Immature natural killer cell (primary cell): Measurements from ENCODE around the gene AASDH. TPM values are rescaled to one million over a fixed set of nuclear protein-coding genes. Genes with fewer than 3 reads are reported as not detected.
A peak's percentile ranks its signal among the peaks of the same experiment; 100 is the strongest.
"Not testable (repeated sequence)": the region's sequence is repeated elsewhere in the genome, so short reads cannot be mapped to it uniquely, and the experiment has no call there.

Experiments used
- DNase-seq, 3 donors: peaks; one replicate each; pipeline ENCODE4 v3.0.0; 2022; ENCODE audit warnings: mixed read lengths in 1 of 3
- H3K27ac Mint-ChIP-seq, 6 donors: one replicate each; pipeline ENCODE4 v1.8.0; 2020; ENCODE audit warnings: mixed read lengths in 6 of 6, mild to moderate bottlenecking in 5 of 6, inconsistent platforms in 4 of 6, moderate library complexity in 3 of 6
- H3K27me3 Mint-ChIP-seq, 3 donors: one replicate each; pipeline ENCODE4 v1.8.0; 2020 to 2021; ENCODE audit warnings: low read depth in 3 of 3, mild to moderate bottlenecking in 3 of 3, mixed read lengths in 3 of 3, moderate library complexity in 3 of 3, inconsistent platforms in 1 of 3
- H3K36me3 Mint-ChIP-seq, 3 donors: one replicate each; pipeline ENCODE4 v1.8.0; 2020; ENCODE audit warnings: mixed read lengths in 3 of 3, inconsistent platforms in 2 of 3, mild to moderate bottlenecking in 2 of 3
- H3K4me1 Mint-ChIP-seq, 2 donors: one replicate each; pipeline ENCODE4 v1.8.0; 2020; ENCODE audit warnings: inconsistent platforms in 2 of 2, mild to moderate bottlenecking in 2 of 2, mixed read lengths in 2 of 2, moderate library complexity in 1 of 2
- H3K4me3 Mint-ChIP-seq, 5 donors: one replicate each; pipeline ENCODE4 v1.8.0; 2020; ENCODE audit warnings: mild to moderate bottlenecking in 5 of 5, mixed read lengths in 5 of 5, inconsistent platforms in 3 of 5, moderate library complexity in 3 of 5
- H3K9me3 Mint-ChIP-seq, 6 donors: one replicate each; pipeline ENCODE4 v1.8.0; 2020; ENCODE audit warnings: mild to moderate bottlenecking in 6 of 6, mixed read lengths in 6 of 6, inconsistent platforms in 4 of 6, moderate library complexity in 3 of 6
- polyA plus RNA-seq, 3 donors: library from polyadenylated mRNA; unstranded; fragments of 300-500 nt; fragmentation: Illumina TruSeq; gene quantifications; one replicate each; pipeline ENCODE4 v1.2.3, GENCODE V29; 2021

Gene AASDH
- polyA plus RNA-seq, 3 donors from 2014 or later: 11.3 to 13.7 (median 11.4) TPM

DNA sequence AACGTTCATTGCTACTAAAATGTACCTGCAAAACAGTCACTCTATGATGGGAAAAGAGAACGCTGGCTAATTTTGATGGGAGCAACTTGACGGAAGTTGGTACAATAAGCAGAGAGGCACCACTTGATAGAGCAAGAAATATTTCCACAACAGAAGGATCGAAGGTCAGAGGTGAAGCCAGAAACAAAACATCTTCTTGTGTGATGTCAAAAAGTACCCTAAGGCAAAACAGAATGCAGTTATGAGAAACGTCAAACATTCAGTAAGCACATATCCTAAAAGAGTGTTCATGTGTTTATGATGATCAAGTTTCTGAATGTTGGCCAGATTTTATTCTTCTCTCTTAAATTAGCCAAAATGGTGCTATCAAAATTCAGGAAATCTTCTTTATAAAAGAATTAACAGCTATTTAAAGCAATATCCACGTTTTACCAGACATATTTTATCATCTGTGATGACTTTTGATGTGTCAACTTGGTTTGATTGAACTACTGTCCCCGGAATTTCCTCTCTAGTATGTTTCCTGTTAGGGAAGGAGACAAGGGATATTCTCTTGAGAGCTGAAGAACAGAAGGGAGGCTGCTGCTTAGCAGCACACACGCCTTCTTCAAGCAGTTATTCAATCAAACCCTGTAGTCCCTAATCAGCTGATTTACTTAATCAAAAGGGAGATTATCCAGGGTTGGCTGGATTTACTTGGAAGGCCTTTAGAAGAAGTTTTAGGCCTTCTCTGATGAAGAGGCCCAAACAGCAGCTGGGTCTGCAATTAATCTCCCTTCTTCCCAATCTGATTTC, 15.7 kb downstream of the AASDH start:
- H3K36me3 Mint-ChIP-seq: peaks cover 9 to 30% (median 22%) of the 10 kb centered on the region in 3 donors
- peaks cover 0 to 1% (median 0%) of the 10 kb centered on the region in 6 donors for H3K9me3 Mint-ChIP-seq
- peaks cover 0 to 3% of the 10 kb centered on the region in 2 donors for H3K4me1 Mint-ChIP-seq
- H3K4me3 Mint-ChIP-seq: no peak overlapping the region
- H3K27ac Mint-ChIP-seq: peak overlapping the region in 1 of 6 donors; percentile 7
- H3K27me3 Mint-ChIP-seq: peaks cover 0 to 1% (median 0%) of the 10 kb centered on the region in 3 donors
- no peak for DNase-seq

DNA sequence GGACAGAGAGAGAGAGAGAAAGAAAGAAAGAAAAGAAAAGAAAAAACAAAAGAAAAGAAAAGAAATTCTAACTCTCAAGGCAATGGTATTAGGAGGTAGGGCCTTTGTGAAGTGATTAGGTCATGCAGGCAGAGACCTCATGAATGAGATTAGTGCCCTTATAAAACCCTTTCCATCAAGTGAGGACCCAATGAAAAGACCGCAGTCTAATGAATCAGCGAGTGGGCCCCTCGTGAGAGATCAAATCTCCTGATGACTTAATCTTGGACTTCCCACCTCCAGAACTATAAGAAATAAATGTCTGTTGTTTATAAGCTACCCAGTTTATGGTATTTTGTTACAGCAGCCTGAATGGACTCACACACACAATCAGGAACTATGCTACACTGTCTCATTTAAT, 16.9 kb downstream of the AASDH start:
- peaks cover 0 to 1% (median 1%) of the 10 kb centered on the region in 3 donors for H3K27me3 Mint-ChIP-seq
- H3K36me3 Mint-ChIP-seq: peaks cover 9 to 28% (median 26%) of the 10 kb centered on the region in 3 donors
- no peak overlapping the region for H3K27ac Mint-ChIP-seq
- no peaks in the 10 kb centered on the region for H3K4me1 Mint-ChIP-seq
- H3K9me3 Mint-ChIP-seq: peaks cover 0 to 1% (median 0%) of the 10 kb centered on the region in 6 donors
- DNase-seq: no peak
- H3K4me3 Mint-ChIP-seq: no peak overlapping the region

DNA sequence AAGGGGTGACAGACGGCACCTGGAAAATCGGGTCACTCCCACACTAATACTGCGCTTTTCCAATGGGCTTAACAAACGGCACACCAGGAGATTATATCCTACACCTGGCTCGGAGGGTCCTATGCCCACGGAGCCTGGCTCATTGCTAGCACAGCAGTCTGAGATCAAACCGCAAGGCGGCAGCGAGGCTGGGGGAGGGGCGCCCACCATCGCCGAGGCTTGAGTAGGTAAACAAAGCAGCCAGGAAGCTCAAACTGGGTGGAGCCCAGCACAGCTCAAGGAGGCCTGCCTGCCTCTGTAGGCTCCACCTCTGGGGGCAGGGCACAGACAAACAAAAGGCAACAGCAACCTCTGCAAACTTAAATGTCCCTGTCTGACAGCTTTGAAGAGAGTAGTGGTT, 24.3 kb downstream of the AASDH start:
- DNase-seq, H3K4me3 Mint-ChIP-seq, H3K4me1 Mint-ChIP-seq, H3K9me3 Mint-ChIP-seq, H3K27ac Mint-ChIP-seq, H3K27me3 Mint-ChIP-seq: not testable (repeated sequence)
- H3K36me3 Mint-ChIP-seq: peaks cover 4 to 28% (median 17%) of the 10 kb centered on the region in 3 donors

DNA sequence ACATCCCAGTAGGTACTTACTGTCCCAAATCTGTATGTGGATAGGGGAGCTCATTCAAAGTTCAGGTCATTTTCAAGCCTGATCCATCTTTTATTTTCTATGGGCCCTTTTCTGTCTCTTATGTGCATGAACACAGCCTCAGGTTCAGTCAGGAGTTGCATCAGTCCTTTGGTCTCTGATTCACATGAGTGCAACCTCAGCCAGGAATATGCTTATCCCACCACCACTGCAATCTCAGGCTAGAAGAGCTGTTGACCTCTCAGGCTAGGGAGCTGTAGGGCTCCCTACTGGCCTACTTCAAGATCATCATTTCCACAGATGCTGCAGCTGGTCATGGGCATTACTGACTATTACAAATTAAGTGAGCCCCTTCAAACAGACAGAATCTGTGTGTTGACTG, 27.2 kb downstream of the AASDH start:
- H3K27ac Mint-ChIP-seq: no peak overlapping the region
- no peak for DNase-seq
- H3K36me3 Mint-ChIP-seq: peaks cover 6 to 22% (median 17%) of the 10 kb centered on the region in 3 donors

DNA sequence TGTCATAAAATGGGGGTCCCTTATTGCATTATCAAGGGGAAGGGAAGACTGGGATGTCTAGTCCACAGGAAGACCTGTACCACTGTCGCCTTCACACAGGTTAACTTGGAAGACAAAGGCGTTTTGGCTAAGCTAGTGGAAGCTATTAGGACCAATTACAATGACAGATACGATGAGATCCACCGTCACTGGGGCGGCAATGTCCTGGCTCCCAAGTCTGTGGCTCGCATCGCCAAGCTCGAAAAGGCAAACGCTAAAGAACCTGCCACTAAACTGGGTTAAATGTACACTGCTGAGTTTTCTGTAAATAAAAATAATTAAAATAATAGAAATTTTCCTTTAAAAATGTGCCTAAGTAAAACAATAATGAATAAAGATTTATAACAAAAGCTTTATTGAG, 30.6 kb downstream of the AASDH start:
- H3K4me3 Mint-ChIP-seq: no peak overlapping the region
- peaks cover 12 to 25% (median 13%) of the 10 kb centered on the region in 3 donors for H3K36me3 Mint-ChIP-seq
- no peak overlapping the region for H3K27ac Mint-ChIP-seq
- H3K9me3 Mint-ChIP-seq: no peaks in the 10 kb centered on the region
- H3K4me1 Mint-ChIP-seq: no peaks in the 10 kb centered on the region
- DNase-seq: no peak
- H3K27me3 Mint-ChIP-seq: no peaks in the 10 kb centered on the region

More for the DNA sequence above, 27.2 kb downstream of the AASDH start:
- H3K4me3 Mint-ChIP-seq: no peak overlapping the region
- no peaks in the 10 kb centered on the region for H3K27me3 Mint-ChIP-seq
- H3K9me3 Mint-ChIP-seq: peaks cover 0 to 3% (median 0%) of the 10 kb centered on the region in 6 donors
- no peaks in the 10 kb centered on the region for H3K4me1 Mint-ChIP-seq

DNA sequence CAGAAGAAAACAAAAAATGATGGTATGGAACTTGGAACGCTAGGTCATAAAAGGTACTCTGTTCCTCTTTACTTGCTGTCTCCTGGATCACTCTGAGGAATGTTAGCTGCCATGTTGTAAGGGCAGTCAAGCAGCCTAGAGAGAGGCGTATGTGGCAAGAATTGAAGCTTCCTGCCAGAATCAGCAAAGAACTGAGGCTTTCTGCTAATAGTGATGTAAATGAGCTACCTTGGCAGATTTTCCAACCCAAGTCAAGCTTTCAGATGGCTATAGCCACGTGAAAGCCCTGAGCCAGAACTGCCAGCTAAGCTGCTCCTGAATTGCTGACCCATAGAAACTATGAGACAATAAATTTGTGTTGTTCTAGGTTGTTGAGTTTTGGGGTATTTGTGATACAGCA, 38.7 kb downstream of the AASDH start:
- H3K27me3 Mint-ChIP-seq: no peaks in the 10 kb centered on the region
- H3K4me3 Mint-ChIP-seq: no peak overlapping the region
- no peaks in the 10 kb centered on the region for H3K9me3 Mint-ChIP-seq
- H3K27ac Mint-ChIP-seq: no peak overlapping the region
- no peak for DNase-seq
- peaks cover 8 to 34% (median 19%) of the 10 kb centered on the region in 3 donors for H3K36me3 Mint-ChIP-seq
- H3K4me1 Mint-ChIP-seq: no peaks in the 10 kb centered on the region

DNA sequence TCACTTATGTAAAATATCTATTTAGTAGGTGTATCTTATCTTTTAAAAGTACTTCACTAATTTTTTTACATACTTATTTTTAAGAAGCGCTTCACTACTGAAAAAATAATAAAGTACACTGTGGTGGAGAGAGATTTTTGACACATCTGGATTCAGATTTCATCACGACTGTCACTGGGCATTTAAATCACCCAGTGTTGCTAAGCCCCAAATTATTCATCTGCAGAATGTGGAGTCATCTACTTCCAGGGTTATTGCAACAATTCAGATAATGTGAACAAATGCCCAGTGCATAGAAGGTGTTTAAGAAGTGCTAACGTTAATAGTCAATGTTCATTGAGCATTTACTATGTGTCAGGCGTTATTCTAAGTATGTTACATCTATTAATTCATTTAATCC, 41.8 kb downstream of the AASDH start:
- Mint-ChIP-seq H3K27ac (no peak overlapping the region), H3K4me1 (no peaks in the 10 kb centered on the region), H3K36me3 (peaks cover 12 to 33% (median 26%) of the 10 kb centered on the region in 3 donors), H3K9me3 (no peaks in the 10 kb centered on the region), H3K27me3 (no peaks in the 10 kb centered on the region), H3K4me3 (no peak overlapping the region)
- DNase-seq: no peak

DNA sequence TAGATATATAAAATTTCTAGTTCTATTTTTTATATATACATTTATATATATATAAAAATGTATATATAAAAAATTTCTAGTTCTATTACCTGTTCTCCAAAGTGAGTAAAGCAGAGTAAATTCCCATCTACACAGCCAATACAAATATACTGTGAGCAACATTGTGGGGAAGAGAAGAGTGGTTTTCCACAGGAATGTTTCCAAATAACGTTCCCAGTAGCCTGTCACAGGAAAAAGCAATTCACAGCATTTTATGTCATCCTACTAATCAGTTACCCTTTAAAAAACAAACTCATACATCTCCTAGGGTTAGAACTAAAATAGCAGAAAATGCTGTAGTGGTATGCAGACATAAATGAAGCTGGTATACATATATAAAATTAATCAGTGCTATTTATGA, 44.5 kb downstream of the AASDH start:
- Mint-ChIP-seq H3K4me3 (no peak overlapping the region), H3K27me3 (peaks cover 0 to 2% (median 0%) of the 10 kb centered on the region in 3 donors), H3K27ac (no peak overlapping the region), H3K36me3 (peaks cover 18 to 38% (median 33%) of the 10 kb centered on the region in 3 donors), H3K9me3 (no peaks in the 10 kb centered on the region), H3K4me1 (no peaks in the 10 kb centered on the region)
- DNase-seq: no peak

DNA sequence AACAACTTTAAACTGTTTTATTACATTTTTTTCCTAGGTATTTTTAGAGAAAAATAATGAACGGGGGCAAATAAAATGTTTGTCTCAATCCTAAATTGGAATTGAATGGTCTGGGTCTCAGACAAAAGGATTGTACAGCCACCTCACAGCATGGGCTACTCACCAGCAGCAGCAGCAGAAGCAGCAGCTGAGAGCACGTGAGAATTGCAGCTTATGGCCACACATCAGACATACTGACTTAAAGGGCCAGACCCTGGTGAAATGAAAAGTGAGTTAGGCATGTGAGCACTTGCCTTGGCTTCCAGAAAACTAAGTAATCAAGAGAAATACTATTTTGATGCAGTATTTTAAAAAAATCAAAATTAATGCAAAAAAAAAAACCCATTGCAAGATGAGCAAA, 56.6 kb downstream of the AASDH start:
- DNase-seq: no peak
- Mint-ChIP-seq H3K4me1 (no peaks in the 10 kb centered on the region), H3K4me3 (no peak overlapping the region), H3K9me3 (peaks cover 2 to 9% (median 4%) of the 10 kb centered on the region in 6 donors), H3K27ac (no peak overlapping the region), H3K27me3 (peaks cover 0 to 6% (median 0%) of the 10 kb centered on the region in 3 donors), H3K36me3 (peaks cover 0 to under 1% (median 0%) of the 10 kb centered on the region in 3 donors)

DNA sequence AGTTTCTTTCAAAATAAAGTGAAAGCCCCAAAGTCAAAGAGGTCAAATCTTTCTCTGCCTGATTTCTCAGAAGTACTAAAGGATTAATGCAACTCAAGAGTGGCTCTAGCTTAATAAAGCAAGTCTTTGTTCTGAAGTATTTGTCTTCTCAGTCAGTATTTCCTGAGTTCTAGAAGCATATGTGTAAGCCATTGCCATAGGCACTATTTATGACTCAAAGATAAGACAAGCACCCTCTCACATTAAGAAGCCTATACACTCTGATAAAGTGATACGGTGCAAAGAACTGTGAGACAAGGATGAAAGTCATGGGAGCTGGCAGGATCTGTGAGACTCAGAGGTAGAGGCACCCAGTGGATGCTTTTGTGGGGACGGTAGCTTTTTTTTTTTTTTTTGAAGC, 60.9 kb downstream of the AASDH start:
- no peak overlapping the region for H3K27ac Mint-ChIP-seq
- no peak for DNase-seq
- no peaks in the 10 kb centered on the region for H3K4me1 Mint-ChIP-seq
- H3K27me3 Mint-ChIP-seq: peaks cover 0 to 3% (median 0%) of the 10 kb centered on the region in 3 donors
- no peak overlapping the region for H3K4me3 Mint-ChIP-seq
- H3K9me3 Mint-ChIP-seq: no peaks in the 10 kb centered on the region
- no peaks in the 10 kb centered on the region for H3K36me3 Mint-ChIP-seq

DNA sequence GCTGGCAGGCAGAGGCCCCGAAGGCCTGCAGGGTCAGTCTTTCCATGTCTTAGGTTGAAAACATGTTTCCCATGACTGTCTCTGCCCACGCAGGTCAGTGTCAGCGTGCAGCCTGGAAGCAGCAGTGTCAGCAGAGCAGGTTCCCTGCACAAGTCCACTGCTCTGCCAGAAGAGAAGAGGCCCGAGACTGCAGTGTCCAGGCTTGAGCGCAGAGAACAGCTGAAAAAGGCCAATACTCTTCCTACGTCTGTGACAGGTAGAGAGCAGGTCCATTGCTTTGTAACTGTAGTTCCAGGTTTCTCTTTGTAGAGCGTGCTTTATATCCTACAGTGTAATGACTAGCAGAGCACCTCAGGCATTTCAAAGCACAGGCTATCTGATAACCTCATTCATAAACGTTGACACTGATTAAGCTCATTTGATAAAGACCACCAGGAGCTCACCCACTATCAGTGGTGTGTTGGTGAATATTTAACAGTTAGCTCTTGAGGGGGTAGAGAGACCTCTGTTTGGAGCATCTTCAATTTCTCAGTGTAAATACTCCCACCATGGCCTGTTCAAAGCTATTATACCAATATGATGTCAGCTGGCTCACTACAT, 63.2 kb downstream of the AASDH start:
- H3K4me3 Mint-ChIP-seq: no peak overlapping the region
- peaks cover 0 to 3% (median 0%) of the 10 kb centered on the region in 3 donors for H3K27me3 Mint-ChIP-seq
- no peak overlapping the region for H3K27ac Mint-ChIP-seq
- no peaks in the 10 kb centered on the region for H3K36me3 Mint-ChIP-seq
- H3K9me3 Mint-ChIP-seq: no peaks in the 10 kb centered on the region
- DNase-seq: no peak
- H3K4me1 Mint-ChIP-seq: no peaks in the 10 kb centered on the region

DNA sequence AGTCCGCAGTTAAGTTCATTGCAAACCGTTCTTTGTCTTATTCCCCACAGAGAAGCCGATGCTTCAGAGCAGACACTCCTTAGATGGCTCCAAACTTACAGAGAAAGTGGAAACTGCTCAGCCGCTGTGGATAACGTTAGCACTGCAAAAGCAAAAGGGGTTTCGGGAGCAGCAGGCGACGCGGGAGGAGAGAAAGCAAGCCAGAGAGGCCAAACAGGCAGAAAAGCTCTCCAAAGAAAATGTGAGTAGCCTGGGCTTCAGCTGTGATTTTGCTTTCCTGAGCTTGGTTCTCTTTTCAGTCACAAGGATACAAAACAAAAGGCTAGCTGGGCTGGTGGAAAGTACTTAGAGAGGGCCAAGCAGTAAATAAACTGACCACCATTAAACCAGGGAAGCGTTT, 64.0 kb downstream of the AASDH start:
- DNase-seq: no peak
- H3K4me3 Mint-ChIP-seq: no peak overlapping the region
- H3K27me3 Mint-ChIP-seq: peaks cover 0 to 3% (median 0%) of the 10 kb centered on the region in 3 donors
- no peaks in the 10 kb centered on the region for H3K9me3 Mint-ChIP-seq
- no peaks in the 10 kb centered on the region for H3K36me3 Mint-ChIP-seq
- H3K27ac Mint-ChIP-seq: no peak overlapping the region
- no peaks in the 10 kb centered on the region for H3K4me1 Mint-ChIP-seq

DNA sequence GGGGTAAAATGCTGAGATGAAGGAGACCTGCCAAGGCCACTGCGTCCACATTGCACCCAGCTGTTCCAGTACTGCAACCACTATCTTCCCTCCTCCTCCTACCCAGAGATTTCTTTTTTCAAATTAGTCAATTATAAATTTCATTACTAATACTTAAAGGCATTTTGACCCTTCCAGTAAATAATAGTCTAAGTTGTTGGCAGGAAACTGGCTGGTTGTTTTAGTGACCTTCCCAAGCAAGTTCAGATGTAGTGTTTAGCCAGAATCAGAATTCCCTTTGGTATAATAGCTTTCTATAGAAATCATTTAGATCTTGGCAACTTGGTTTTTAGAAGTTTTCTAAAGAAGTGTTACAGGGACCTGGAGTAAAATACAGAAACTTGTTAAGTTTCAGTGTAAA, 66.0 kb downstream of the AASDH start:
- Mint-ChIP-seq H3K36me3 (no peaks in the 10 kb centered on the region), H3K27ac (no peak overlapping the region), H3K4me1 (no peaks in the 10 kb centered on the region), H3K9me3 (no peaks in the 10 kb centered on the region), H3K27me3 (peaks cover 0 to 3% (median 0%) of the 10 kb centered on the region in 3 donors), H3K4me3 (no peak overlapping the region)
- DNase-seq: no peak

DNA sequence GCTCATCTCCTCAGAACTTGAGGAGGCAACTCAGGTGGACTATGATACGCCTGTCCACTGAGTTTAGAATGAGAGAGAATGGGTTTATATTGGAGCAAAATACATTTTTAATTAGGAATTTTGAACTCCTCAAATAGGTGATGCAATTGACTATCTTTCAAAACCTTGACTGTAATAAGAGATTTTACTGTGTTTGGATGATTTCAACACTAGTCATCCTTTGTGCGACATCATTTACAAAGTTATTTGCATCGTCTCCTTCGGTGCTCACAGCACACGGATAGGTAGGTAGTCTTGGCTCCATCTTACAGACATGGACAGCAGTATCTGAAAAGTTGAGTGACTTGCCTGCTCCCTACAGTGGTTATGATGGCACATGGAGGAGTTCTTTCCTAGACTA, 67.0 kb downstream of the AASDH start:
- Mint-ChIP-seq H3K27me3 (peaks cover 0 to 5% (median 0%) of the 10 kb centered on the region in 3 donors), H3K36me3 (no peaks in the 10 kb centered on the region), H3K27ac (no peak overlapping the region)

More for the DNA sequence above, 67.0 kb downstream of the AASDH start:
- DNase-seq: no peak
- Mint-ChIP-seq H3K4me3 (no peak overlapping the region), H3K4me1 (no peaks in the 10 kb centered on the region), H3K9me3 (no peaks in the 10 kb centered on the region)
